HT1080 (cell line): Measurements from ENCODE around the gene UNC5B. TPM values are rescaled to one million over a fixed set of nuclear protein-coding genes. Genes with fewer than 3 reads are reported as not detected.
"Not testable (repeated sequence)": the region's sequence is repeated elsewhere in the genome, so short reads cannot be mapped to it uniquely, and the experiment has no call there.

Experiments used
- DNase-seq: peaks from one replicate; pipeline ENCODE4 v3.0.0-alpha.2; 2015; ENCODE audit warnings: low read depth
- total RNA-seq: library from RNA; depleted of rRNA; stranded (reverse); fragments of >200 nt; shearing (Covaris generic); gene quantifications from 2 replicates; pipeline ENCODE4 v1.2.3, GENCODE V29; 2014

UNC5B gene
- total RNA-seq, 1 experiment from 2014 or later = 2.9 TPM

DNA sequence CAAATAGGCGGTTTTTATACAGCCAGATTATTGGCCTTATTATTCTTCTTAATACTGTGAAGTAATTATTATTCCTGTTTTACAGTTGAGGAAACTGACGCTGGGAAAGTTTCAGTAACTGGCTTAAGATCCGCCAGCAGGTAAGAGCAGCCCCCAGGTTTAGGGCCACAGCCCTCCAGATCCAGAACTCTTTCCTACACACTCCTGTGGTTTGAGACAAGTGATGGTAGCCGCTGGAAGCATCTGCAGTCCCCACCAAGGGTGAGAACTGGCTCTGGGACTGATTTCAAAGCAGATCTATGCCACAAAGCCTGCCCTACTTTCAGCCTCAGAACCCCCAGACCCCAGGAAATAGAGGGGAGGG is 3.0 kb upstream of the UNC5B start:
- DNase-seq = no peak

GRCh38 chr10:71209731-71210541 is 2.4 kb upstream of the UNC5B start:
- DNase-seq = no peak

DNA sequence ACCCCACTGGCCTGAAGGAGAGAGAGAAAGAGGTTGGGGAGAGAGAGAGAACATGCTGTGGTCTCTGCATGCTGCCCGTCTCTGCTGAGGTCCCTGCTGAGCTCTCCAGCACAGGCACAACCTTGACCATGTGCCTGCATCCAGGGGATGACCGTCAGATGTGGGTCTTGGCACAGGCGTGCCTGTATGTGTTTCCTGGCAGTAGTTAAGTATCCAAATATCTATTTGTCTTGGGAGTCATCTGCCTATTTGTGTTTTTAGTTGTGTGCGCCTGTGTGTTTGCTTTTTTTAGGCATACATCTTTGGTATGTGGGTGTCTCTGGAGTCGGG is 1.9 kb upstream of the UNC5B start:
- DNase-seq = no peak

- no peak for DNase-seq
Observed at GRCh38 chr10:71211053-71211452, 1.3 kb upstream of the UNC5B start.

DNA sequence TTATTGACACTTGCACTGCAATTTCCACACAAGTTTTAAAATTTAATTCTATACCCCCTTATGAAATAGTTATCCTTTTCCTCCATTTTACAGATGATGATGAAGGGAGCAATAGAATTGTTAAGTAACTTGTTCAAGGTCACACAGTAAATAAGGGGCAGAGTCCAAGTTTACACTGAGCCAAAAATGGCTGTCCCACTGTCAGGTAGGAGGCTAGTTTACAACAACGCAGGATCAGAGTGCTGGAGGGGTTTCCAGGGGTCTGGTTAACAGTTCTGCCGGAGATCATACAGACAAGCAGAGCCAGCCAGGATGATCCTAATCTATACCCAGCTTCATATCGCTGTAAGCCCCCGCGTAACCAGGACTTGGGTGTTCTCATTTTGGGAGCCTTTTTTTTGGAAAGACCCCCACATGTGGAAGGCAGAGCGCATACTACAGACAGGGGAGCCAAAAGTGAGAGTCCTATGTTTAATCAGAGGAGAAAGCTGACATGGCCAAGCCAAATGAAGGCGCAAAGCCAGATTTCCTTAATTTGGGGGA is 524 bp upstream of the UNC5B start:
- DNase-seq = no peak

- no peak for DNase-seq
Observed at GRCh38 chr10:71213127-71213621, 804 bp downstream of the UNC5B start.

- peak; percentile 65 for DNase-seq
Observed at GRCh38 chr10:71213761-71214440, 1.5 kb downstream of the UNC5B start.

- DNase-seq = no peak
Observed at GRCh38 chr10:71214641-71215559, 2.5 kb downstream of the UNC5B start.

- no peak for DNase-seq
Observed at GRCh38 chr10:71216363-71216695, 4.0 kb downstream of the UNC5B start.

- DNase-seq = no peak
Observed at GRCh38 chr10:71216751-71217265, 4.4 kb downstream of the UNC5B start.

DNA sequence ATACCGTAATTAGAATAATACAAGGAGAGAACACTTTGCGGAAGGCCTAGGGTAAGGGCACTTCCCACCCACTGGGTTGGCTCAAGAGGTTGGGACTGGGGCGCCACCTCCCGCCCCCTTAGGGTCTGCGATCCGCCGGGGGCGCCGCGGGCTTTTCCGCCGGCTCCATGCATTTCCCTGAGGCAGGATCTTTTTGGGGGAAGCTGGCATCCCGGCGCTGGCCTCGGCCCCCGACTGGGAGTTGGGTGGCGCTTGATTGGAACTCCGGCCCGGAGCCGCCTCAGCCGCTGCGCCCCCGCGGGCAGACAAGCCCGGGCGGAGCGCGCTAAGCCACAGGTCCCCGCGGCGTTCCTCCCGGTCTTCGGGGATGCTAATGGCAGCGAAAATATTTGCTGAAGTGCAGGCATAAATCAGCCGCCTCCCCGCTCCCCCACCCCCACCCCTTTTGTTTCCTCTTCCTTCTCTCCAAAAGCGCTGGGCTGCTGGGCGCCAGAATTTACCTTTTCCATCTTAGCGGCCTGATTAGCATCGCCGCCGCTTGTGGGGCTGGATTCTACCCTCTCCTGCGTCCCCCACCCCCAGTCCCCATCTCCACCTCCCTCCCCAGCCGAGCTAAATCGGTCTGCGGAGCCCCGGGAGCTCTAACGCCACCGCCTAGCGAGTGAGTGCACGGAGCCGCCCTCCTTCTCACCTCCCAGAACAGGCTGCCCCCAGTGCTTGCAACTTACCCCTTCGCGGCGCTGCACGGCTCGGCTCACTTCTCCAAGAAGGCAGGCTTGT is 5.1 kb downstream of the UNC5B start:
- no peak for DNase-seq

- peak; percentile 70 for DNase-seq
Observed at GRCh38 chr10:71218046-71218650, 5.8 kb downstream of the UNC5B start.

DNA sequence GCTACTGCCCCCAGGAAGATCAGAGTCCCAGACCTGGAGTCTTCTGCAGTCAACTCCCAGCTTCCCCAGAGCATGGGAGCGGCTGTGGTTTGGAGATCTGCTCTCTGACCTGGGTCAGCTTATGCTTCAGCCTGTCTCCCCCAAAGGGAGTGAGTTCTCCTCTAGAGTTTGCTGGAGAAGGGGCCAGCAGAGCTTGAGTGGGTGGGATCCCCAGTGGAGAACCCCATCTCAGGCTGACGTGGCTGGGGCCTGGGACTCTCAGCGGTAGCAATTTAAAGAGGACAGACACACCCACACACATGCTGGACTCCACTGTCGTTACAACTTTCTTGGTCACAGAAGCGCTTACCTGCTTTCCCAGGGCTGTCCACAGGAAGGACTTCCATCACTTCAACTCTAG is 6.3 kb downstream of the UNC5B start:
- no peak for DNase-seq

DNA sequence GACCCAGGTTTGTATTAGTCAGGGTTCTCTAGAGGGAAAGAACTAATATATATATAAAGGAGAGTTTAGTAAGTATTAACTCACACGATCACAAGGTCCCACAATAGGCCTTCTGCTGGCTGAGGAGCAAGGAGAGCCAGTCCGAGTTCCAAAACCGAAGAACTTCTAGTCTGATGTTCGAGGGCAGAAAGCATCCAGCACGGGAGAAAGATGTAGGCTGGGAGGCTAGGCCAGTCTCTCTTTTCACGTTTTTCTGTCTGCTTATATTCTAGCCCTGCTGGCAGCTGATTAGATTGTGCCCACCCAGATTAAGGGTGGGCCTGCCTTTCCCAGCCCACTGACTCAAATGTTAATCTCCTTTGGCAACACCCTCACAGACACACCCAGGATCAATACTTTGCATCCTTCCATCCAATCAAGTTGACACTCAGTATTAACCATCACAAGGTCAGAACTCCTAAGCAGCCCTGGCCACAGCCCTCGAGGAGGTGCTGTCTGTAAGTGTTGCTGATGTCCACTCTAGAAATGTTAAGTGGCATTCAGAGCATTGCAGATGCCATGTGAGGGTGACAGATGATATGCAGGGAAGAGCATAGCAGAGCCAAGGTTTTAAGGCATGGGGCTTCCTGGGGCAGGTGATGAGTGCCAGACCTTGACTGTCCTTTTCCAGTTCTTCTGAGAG is 7.0 kb downstream of the UNC5B start:
- not testable (repeated sequence) for DNase-seq

DNA sequence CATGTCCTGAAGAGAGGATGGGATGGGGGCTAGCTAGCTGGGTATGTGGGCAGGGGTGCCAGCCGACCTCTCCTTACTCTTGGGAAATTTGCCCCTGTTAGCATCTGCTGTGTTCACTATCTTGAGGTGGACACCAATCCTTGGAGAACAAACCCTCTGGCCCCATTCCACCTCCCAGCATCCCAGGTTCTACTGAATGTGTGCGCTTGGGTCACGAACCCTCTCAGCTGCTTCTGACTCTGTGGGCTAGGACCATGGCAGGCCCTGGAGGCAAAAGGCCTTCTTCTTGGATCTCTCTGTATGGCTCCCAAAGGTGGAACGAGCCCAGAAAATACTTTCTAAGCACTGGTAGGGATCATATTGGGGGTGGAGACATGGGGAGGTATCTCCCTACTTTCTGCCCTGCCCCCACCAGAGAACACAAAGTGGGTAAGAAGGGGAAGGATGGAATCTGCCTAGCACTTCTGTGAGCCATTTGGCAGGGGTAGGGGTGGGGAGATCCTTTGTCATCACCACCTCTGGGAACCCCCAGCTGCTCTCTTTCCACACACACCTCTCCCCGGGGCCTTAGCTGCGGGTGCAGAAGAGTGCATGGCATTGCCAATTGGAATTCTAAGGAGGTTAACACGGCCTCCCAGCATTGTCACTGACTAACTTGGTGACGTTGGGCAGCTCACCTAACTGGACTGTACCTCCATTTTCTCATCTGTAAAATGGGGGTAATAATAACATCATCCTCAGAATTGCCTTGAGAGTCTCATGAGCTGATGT is 7.7 kb downstream of the UNC5B start:
- no peak for DNase-seq

GRCh38 chr10:71220689-71221540 is 8.5 kb downstream of the UNC5B start:
- no peak for DNase-seq

DNA sequence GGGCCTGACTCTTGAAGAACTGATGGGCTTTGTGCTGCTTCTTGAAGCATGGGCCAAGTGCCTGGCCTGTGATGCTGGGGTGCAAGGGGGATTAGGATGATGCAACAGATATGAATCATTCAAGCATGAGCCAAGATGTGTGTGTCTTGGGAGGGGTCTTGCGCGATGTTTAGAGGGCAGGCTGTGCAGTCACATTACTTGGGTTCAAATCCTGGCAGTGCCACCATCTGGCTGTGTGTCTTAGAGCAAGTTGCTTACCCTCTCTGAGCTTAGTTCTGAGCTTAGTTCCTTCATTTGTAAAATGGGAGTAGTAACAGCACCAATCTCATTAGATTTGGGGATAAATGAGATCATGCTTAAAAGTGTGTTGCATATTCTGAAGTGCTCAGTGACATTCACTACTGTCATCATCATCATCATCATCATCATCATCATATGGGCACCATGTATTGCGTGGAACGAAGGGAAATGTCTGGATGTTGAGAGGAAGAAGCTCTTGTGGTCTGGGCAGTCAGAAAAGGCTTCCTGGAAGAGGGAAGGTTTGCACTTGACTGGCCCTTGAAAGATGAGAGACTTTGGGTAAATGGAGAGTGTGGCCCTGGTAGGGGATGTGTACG is 9.3 kb downstream of the UNC5B start:
- no peak for DNase-seq
